ENCODE data around the gene AOC3. TPM values are rescaled to one million over a fixed set of nuclear protein-coding genes. Genes with fewer than 3 reads are reported as not detected.

AOC3 gene
- polyA plus RNA-seq (0.18 to 0.30 TPM (median 0.22 TPM) in 3 replicates), polyA minus RNA-seq (0.13 to 0.58 TPM (median 0.20 TPM) in 3 replicates)
- polyA plus RNA-seq (2011; ENCODE audit: low read depth): 0.89 TPM
- polyA plus RNA-seq (2011; cell fraction: cytosol; rRNA removed): 0.06 and 0.09 TPM in 2 replicates
- 2.0 TPM in 2 replicates for polyA plus RNA-seq (2011; cell fraction: nucleus; rRNA removed)
- polyA plus RNA-seq (2012; ENCODE audit: low replicate concordance): 0.16 and 2.2 TPM in 2 replicates
- not detected for polyA minus RNA-seq (2011; cell fraction: cytosol; rRNA and poly(A)+ RNA removed)
- 0.78 and 0.95 TPM in 2 replicates for polyA minus RNA-seq (2011; cell fraction: nucleus; rRNA and poly(A)+ RNA removed)

- H3K4me2 ChIP-seq (ENCODE audit: control insufficient read depth, extremely low read depth, insufficient read depth, low read depth, low read length): no peak within 1 kb of the TSS
- no peak for FAIRE-seq
- no peak for TF ChIP-seq CTCF (optimal IDR thresholded peaks at IDR 0.05 in 1 of 3, IDR thresholded peaks at IDR 0.05 in 1 of 3, conservative IDR thresholded peaks at IDR 0.05 in 1 of 3; ENCODE audit: extremely low read depth in 1 of 3, insufficient read depth in 2 of 3, low read length in 3 of 3)
- no peak for TF ChIP-seq EZH2 (IDR thresholded peaks at IDR 0.05; ENCODE audit: low read length)
- H4K20me1 ChIP-seq (ENCODE audit: control insufficient read depth, extremely low read depth, insufficient read depth, low read length): peaks cover 3% of the 10 kb centered on the region
- H3K27me3 ChIP-seq (ENCODE audit: control insufficient read depth, extremely low read depth, insufficient read depth, low read length): no peaks in the 10 kb centered on the region
- dilution Hi-C loops (cut with MboI; ENCODE audit: extremely low pct_ligation_motif_present, low sequenced_read_pairs): no loop called here
- H3K4me3 ChIP-seq (ENCODE audit: control insufficient read depth in 2 of 3, extremely low read depth in 1 of 3, insufficient read depth in 2 of 3, low read depth in 1 of 3, low read length in 3 of 3): no peak within 1 kb of the TSS
- no peaks in the 10 kb centered on the region for H3K36me3 ChIP-seq (ENCODE audit: control insufficient read depth in 2 of 2, extremely low read depth in 1 of 2, insufficient read depth in 2 of 2, low read length in 2 of 2)
- no peak for DNase-seq (ENCODE audit: low read depth, low spot score)
- H3K27ac ChIP-seq (ENCODE audit: control insufficient read depth, insufficient read depth, low read length): no peak within 1 kb of the TSS
- H3K79me2 ChIP-seq (ENCODE audit: control insufficient read depth, insufficient read depth, low read length): no peaks in the 10 kb centered on the region
- H3K4me1 ChIP-seq (ENCODE audit: control insufficient read depth, extremely low read depth, insufficient read depth, low read length): no peaks in the 10 kb centered on the region
- no peak within 1 kb of the TSS for H3K9ac ChIP-seq (ENCODE audit: control insufficient read depth, extremely low read depth, insufficient read depth, low read length)
- H3K9me1 ChIP-seq (ENCODE audit: control insufficient read depth, extremely low read depth, insufficient read depth, low read length): no peaks in the 10 kb centered on the region
- no peak within 1 kb of the TSS for H2AFZ ChIP-seq (ENCODE audit: control insufficient read depth, low read length)
- no peaks in the 10 kb centered on the region for H3K9me3 ChIP-seq (ENCODE audit: control insufficient read depth, low read depth, low read length)
Observed at GRCh38 chr17:42850954-42851353, at the start of gene AOC3. AOC3 (plus strand) TSS chr17:42851199; CDS start chr17:42851344, 145 bp downstream.

- Histone ChIP-seq H3K27ac (ENCODE audit: control insufficient read depth, insufficient read depth, low read length) (no peak overlapping the region), H3K27me3 (ENCODE audit: control insufficient read depth, extremely low read depth, insufficient read depth, low read length) (no peaks in the 10 kb centered on the region), H3K36me3 (ENCODE audit: control insufficient read depth in 2 of 2, extremely low read depth in 1 of 2, insufficient read depth in 2 of 2, low read length in 2 of 2) (no peaks in the 10 kb centered on the region), H3K79me2 (ENCODE audit: control insufficient read depth, insufficient read depth, low read length) (no peaks in the 10 kb centered on the region), H3K4me1 (ENCODE audit: control insufficient read depth, extremely low read depth, insufficient read depth, low read length) (no peaks in the 10 kb centered on the region), H3K9me3 (ENCODE audit: control insufficient read depth, low read depth, low read length) (no peaks in the 10 kb centered on the region), H2AFZ (ENCODE audit: control insufficient read depth, low read length) (no peak overlapping the region), H3K4me2 (ENCODE audit: control insufficient read depth, extremely low read depth, insufficient read depth, low read depth, low read length) (no peak overlapping the region), H3K9ac (ENCODE audit: control insufficient read depth, extremely low read depth, insufficient read depth, low read length) (no peak overlapping the region), H3K4me3 (ENCODE audit: control insufficient read depth in 2 of 3, extremely low read depth in 1 of 3, insufficient read depth in 2 of 3, low read depth in 1 of 3, low read length in 3 of 3) (no peak overlapping the region), H3K9me1 (ENCODE audit: control insufficient read depth, extremely low read depth, insufficient read depth, low read length) (no peaks in the 10 kb centered on the region), H4K20me1 (ENCODE audit: control insufficient read depth, extremely low read depth, insufficient read depth, low read length) (no peaks in the 10 kb centered on the region)
- FAIRE-seq: no peak
- TF ChIP-seq EZH2 (IDR thresholded peaks at IDR 0.05; ENCODE audit: low read length): no peak
- TF ChIP-seq CTCF (optimal IDR thresholded peaks at IDR 0.05 in 1 of 3, IDR thresholded peaks at IDR 0.05 in 1 of 3, conservative IDR thresholded peaks at IDR 0.05 in 1 of 3; ENCODE audit: extremely low read depth in 1 of 3, insufficient read depth in 2 of 3, low read length in 3 of 3): no peak
- no peak for DNase-seq (ENCODE audit: low read depth, low spot score)
- dilution Hi-C loops (cut with MboI; ENCODE audit: extremely low pct_ligation_motif_present, low sequenced_read_pairs): no loop called here
Observed at GRCh38 chr17:42803074-42803883, 47.7 kb upstream of the AOC3 start.

Data from keratinocyte (primary cell).